Measurements from ENCODE around the gene CLEC12A.
"Not testable (repeated sequence)": the region's sequence is repeated elsewhere in the genome, so short reads cannot be mapped to it uniquely, and the experiment has no call there.

CLEC12A gene

DNA sequence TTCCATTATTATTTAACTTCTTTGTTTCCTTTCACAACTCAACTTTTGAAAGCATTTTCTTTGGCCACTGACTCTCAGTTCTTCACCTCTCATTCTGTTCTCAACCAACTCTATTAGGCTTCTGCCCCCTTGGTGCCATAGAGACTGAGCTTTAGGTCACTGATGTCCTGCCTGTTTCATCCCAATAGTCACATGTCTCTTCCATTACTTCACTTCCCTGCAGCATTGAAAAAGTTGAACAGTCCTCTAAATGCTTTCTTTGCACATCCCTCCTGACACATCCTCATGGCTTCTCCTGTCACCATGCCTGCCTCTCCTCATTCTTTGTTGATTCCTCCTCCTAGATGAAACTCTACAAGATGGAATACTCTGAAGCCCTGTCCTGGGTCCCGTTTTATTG lies 2.7 kb downstream of the CLEC12A start:
- no peak for DNase-seq

DNA sequence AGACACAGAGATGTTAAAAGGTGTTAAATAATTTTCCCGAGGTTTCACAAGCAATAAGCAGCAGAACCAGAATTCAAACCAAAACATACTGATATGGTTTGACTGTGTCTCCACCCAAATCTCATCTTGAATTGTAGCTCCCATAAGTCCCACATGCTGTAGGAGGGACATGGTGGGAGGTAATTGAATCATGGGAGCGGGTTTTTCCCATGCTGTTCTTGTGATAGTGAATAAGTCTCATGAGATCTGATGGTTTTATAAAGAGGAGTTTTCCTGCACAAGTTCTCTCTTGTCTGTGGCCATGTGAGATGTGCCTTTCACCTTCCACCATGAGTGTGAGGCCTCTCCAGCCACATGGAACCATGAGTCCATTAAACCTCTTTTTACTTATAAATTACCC lies 3.5 kb downstream of the CLEC12A start:
- not testable (repeated sequence) for DNase-seq

DNA sequence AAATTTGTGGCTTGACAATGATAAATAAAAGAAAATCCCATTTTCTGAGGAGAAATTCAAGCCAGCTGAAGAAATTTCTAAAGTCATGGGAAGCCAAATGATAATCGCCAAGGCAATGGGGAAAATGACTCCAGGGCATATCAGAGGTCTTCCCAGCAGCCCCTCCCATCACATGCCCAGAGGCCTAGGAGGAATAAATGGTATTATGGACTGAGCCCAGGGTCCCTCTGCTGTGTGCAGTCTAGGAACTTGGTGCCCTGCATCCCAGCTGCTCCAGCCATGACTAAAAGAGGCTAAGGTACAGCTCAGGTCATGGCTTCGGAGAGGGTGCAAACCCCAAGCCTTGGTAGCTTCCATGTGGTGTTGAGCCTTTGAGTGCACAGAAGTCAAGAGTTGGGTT lies 4.4 kb downstream of the CLEC12A start:
- no peak for DNase-seq

DNA sequence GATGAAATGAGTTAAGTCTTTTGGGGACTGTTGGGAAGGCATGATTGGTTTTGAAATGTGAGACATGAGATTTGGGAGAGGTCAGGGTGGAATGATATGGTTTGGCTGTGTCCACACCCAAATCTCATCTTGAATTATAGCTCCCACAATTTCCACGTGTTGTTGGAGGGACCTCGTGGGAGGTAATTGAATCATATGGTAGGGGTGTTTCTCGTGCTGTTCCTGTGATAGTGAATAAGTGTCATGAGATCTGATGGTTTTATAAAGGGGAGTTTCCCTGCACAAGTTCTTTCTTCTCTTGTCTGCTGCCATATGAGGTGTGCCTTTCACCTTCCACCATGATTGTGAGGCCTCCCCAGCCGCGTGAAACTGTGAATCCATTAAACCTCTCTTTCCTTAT lies 5.4 kb downstream of the CLEC12A start:
- not testable (repeated sequence) for DNase-seq

DNA sequence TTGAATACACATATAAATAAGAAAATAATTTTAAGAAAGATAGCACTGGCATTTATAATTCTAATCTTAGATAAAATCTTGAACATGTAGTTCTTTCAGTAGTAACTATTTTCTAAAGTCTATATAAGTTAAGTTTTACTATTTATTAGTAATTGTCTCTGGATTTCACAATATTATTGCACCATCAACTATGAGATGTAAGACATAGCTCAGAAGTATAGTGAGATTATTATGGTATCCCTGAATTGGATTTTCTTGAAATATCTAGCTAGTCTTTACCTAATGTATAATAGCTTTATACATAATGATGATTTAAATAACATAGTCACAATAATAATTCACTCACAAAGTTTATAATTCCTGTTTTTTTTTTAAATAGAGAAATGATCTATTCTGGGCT lies 6.7 kb downstream of the CLEC12A start:
- DNase-seq, result no peak

DNA sequence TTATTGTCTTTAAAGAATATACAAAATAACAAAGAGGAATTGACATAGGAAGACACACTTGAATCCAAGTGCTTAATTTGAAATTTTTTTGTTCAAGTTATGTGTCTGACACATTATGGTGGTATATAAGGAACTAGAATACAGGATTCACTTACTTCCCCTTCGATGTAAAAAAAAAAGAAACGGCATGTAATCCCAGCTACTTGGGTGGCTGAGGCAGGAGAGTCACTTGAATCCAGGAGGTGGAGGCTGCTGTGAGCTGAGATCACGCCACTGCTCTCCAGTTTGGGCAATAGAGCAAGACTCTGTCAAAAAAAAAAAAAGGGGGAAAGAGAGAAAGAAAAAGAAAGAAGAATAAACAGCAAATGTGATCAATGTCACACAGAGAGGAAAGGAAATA lies 8.9 kb downstream of the CLEC12A start:
- DNase-seq, result no peak

DNA sequence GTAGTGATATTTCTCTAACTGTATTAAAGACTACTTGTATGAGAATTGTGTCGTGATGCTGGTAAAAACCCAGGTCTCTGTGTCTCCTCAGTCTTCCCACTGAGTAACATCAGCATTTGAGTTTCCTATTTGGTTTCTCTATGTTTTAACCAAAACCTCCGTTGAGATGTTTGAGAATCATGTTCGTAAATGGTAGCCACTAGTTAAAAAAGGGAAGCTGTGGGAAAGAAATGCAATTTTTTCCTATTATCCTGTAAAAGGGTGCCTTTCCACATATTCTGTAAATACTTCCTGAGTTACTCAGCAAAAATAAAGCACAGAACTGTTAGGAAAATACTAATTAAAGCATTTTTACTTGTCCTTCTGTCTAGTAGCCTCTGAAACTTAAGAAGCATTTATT lies 20.7 kb downstream of the CLEC12A start:
- peak; percentile 14 for DNase-seq

DNA sequence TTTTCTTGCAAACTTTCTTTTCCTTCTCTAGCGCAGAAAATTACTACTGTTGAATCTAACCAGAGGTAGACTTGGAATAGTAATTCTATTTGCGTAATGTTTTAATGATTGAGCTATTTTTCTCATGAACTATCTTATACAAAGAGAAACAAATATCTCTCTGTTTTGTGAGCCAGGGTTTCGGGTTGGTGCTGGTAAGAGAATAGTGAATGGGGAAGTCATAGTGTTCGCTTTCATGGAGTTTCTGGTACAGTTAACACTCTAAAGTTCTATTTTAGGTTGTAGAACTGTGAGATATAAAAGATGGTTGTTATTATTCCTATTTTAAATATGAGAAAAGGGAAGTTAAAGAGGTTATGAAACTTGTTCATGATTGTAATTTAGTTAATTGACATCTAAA lies 21.1 kb downstream of the CLEC12A start:
- DNase-seq, result no peak

DNA sequence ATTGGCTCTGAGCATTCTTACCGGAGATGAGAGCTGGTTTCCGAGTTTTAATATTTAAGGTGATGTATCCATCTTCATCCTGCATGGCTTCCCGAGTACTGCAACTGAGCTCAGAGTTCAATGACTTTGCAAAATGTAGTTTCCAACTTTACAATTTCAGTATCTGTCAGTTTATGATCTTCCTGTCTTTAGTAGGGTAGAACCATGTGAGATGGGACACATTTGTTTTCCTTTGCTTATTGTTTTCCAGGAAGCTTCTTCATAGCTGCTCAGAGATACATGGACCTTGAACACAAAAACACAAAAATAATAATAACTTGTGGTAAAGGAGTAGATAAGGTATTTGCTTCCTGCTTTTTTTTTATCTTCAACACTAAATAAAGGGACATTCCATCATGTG lies 27.8 kb downstream of the CLEC12A start, which contains the start of gene CLEC1B:
Gene CLEC1B, minus strand, starts transcription at position 106 of the 400 bp plus-strand sequence. Its CDS starts 21 bp downstream, at position 85.
- peak; percentile 25 for DNase-seq

DNA sequence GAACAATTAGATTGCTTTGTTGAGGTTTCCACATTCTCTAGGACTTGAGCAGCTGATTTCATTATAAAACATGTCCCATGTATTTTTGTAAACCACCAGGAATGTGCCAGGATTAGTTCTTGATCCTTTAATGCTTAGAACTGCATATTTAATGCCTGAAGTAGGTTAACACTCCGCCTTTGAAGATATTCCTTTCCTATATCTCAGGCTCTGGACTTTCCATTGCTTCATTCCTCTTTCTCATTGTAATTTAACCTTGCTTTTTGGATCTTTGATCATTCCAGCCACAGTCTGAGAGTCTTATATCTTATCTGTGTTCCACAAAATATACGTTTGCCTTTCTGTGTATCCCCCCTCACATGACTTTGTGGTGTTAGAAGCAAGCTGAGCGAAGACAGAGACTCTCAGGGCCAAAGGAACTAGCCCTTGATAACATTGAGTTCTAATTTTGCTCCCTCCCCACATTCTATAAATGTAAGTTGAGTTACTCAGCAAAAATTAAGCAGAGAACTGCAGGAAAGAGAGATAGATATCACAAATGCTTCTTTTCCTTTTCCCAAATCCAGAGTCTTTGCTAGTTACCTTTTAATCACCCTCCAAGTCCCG lies 30.1 kb downstream of the CLEC12A start:
- peak; percentile 73 for DNase-seq

DNA sequence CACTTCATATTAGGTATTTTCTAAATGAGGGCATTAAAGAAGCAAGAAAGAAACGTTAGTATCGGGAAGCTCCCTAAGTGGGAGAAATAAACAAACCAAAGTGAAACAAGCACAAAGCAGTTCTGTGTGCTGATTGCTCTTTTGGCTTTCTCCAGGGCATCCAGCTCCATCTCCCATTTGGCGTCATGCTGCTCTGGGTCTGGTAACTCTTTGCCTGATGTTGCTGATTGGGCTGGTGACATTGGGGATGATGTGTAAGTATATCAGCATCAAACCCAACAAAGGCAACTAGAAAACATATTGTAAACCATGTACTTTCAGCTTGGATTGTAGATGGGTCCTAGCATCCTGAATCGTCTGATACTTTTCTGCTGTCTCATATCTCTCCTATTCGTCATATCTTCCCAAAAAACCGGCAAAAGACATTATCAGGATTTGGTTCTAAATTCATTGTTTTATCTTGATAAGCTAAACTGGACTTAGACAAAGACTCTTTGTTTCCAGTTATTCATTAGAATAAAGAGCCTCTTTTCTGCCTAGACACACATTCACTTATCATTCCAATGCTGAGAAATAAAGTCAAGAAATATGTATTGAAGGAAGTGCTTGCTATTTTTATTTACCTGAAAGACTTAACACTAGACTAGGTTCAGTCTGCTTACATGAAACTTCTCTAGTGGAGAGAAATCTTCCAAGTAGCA lies 41.6 kb downstream of the CLEC12A start:
- no peak for DNase-seq

DNA sequence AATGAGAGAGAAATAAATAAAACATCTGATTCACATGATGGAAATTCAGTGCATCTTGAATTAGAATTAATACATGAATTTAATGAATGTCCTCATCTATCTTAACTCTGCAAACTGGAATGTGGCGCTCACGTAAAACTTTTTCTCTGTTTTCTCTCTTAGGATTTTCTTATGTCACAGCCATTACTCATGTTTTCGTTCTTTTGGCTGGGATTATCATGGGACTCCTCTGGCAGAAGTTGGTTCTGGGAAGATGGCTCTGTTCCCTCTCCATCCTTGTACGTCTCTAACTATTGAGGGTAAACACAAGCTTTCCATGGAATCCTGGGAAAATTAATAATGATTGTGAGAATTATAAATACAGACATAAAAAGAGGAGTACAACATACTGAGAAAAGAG lies 44.2 kb downstream of the CLEC12A start:
- no peak for DNase-seq

DNA sequence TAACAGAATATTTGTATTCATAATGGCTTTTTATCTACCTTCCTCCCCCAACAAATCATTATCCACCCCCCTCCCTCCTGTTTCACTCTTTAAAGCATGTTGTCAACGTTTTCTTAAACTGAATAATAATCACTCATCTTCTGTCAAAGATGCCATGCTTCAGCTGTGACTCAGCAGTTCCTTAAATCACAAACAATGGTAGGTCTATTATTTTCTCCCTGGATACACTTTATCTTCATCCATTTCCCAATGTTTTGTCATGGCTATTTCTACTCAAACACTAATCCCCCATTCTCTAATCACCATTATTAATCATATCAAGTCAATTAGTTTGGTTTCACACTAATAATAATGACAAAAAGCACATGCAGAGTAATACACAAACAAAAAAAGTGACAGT lies 45.7 kb downstream of the CLEC12A start:
- peak; percentile 49 for DNase-seq

DNA sequence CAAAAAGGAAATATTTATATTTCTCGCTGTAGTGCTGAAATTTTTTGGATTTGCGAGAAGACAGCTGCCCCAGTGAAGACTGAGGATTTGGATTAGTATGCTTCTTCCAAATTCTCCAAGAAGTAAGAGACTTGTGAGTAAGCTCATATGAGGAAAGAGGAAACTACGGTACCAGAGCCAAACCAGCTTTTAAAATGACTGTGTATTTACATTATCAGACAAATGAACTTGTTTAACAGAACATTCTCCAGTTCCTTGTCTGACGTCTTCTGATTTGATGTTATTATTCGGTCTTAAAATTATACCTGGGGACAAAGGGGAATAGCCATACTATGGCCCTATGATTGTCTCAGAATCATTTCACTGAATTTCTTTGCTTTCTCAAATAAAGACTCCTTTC lies 47.2 kb downstream of the CLEC12A start:
- no peak for DNase-seq

DNA sequence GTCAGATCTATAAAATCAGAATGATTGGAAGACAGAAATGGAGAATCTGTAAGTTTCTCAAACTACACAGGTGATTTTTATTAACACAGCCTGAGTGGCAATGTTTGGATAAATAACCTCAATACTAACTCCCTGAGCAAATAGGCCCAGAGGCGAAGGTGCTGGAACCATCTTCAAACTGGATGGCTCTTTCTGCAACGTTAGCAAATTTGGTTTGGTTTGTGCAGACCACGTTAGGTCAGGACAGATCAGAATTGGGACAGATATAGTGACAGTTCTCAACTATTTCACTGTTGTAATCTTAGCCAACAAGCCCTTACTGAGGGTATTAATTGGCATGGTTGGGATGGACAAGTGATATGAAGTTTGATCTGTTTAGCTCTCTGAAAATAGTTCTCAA lies 50.1 kb downstream of the CLEC12A start:
- no peak for DNase-seq

DNA sequence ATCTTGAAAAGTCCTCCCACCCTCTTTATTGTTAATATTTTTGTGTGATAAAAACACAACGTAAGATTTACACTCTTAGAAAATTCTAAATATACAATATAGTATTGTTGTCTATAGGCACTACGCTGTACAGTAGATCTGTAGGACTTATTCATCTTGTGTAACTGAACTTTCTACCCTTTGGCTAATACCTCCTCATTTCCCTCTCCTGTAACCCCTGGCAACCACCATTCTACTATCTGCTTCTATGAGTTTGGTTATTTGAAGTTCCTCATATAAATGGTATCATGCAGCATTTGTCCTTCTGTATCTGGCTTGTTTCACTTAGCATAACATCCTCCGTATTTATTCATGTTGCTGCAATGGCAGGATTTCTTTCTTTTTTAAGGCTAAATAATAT lies 54.0 kb downstream of the CLEC12A start:
- DNase-seq, result no peak

DNA sequence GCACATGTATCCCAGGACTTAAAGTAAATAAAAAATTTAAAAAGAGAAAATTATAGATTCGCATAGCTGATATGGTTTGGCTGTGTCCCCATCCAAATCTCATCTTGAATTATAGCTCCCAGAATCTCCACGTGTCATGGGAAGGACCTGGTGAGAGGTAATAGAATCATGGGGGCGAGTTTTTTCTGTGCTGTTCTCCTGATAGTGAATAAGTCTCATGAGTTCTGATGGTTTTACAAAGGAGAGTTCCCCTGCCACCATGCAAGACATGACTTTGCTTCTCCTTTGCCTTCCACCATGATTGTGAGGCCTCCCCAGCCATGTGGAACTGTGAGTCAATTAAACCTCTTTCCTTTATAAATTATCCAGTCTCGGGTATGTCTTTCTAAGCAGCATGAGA lies 55.5 kb downstream of the CLEC12A start:
- DNase-seq, result not testable (repeated sequence)

DNA sequence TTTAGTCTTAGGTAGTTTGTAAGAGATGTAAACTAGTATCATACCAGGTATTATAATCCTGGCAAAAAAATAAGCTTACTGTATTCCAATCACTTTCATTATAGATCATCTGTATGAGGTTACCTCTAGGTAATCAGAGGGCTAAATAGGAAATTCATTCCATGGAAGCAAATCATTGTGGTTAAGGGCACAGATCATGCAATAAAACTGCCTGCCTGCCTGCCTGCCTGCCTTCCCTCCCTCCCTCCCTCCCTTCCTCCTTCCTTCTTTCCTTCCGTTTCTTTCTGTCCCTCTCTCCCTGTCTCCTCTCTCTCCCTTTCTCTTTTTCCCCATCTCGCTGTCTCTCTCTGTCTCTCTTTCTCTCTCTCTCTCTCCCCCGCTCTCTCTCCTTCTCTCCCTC lies 56.1 kb downstream of the CLEC12A start:
- DNase-seq, result peak; percentile 44

DNA sequence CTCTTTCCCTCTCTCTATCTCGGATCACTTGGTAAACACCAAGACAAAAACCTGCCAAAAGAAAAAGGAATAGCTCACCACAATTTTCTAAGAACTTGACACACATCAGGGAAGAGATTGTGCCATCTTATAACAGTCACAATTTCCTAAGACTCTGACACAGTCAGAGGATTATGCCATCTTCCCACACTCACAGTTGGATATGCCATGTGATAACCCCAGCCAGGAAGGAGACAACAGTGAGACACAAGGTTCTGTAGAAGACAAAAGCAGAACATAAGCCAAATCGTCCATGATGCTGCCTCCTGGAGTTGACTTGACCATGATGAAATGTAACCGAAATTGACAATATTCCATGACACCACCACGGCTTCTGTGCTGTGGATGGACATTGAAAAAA lies 56.5 kb downstream of the CLEC12A start:
- peak; percentile 60 for DNase-seq

DNA sequence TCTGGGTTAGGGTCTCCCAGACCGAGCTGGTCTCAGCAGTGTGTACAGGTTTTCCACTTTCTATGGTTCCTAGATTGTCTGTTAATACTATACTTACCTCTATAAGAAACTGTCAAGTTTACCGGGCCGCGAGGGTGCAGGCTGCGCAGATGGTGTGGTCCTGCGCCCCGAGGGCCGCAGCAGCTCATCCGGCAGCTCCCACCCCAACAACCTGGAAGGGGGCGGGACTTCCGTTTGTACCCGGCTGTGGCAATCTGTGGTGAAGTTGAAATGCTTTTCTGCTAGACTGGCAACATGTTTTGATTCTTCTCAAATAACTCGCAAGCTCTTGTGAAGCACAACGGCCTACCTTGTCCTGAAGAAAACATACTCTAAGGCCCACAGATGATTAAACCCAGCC lies 59.2 kb downstream of the CLEC12A start, which contains the start of gene CLEC9A:
Gene CLEC9A, plus strand, starts transcription at position 237 of the 400 bp plus-strand sequence. CDS start 22,006 bp downstream, outside the sequence.
- DNase-seq, result no peak

DNA sequence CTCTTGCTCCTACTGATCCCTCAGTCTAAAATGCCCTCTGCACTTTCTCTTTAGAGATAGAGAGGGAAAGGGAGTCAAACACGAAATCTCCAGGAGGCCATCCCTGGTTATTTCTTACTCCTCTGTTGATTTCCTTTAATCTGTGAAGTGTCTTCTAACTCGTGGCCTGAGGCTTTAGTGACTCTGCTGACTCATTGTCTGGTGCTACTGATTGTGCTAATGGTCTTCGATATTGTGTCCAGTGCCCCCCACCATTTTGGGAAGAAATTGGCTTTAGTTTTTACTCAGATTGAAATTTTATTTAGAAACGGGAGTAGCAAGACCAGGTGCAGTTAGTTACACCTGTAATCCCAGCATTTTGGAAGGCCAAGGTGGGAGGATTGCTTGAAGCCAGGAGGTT lies 60.1 kb downstream of the CLEC12A start:
- peak; percentile 84 for DNase-seq

DNA sequence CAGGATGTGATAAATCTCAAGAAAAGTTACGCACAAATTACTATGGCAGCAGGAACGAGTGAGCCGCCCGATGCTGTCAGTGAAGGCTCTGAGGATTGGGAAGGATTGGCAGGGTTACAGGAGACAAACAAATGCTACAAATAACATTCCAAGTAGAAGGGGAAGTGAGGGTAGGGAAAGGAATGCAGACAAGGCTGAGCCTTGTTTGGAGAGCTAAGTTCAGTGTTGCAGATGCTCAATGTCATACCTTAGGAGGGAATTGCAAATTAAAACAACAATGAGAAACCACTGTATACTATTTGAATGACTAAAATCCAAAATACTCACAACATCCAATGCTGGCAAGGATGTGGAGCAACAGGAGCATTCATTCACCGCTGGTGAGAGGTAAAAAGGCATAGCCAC lies 60.6 kb downstream of the CLEC12A start:
- DNase-seq, result peak; percentile 50

DNA sequence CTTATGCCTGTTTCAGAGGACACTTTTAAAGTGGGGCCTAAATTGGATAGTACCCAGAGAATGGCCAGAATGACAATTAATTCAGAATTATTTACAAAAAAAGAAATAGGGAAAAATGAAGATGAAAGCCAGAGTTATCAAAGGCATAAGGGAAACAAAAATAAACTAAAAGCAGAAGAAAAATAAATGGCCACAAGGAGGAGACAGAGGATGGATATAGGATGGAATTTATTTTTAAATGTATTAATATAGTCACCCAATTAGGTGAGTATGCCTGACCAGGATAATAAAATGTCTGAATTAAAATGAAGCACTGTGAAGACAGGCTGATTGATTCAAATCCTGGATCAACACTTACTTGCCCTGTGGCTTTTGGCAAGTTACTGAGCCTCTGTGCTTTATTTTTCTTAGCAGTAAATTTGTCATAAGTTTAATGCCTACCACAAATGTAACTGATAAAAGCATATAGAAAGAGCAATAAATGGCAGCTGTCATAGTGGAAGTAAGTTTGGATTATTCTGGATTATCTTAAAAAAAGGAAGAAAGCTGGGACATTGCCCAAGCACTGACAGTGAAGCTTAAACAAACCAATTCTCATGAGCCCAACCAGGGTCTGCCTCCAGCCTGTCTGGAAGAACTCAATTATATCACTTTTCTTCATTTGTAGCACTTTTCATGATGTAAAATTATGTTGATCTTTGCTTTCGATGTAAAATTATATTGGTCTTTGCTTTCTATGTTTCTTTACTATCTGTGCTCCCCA lies 62.8 kb downstream of the CLEC12A start:
- DNase-seq, result peak; percentile 67

All from OCI-M1 (cell line).